Lung (tissue), 12 donors: Measurements from ENCODE around the gene THEM5. TPM values are rescaled to one million over a fixed set of nuclear protein-coding genes. Genes with fewer than 3 reads are reported as not detected.

Experiments
- ATAC-seq: fragments of 200-7000 bp; cut with Tn5 transposase; one replicate; pipeline ENCODE4 v1.9.1; 2020; ENCODE audit warnings: moderate number of reproducible peaks; ENCODE audit not compliant: insufficient read depth, low FRiP score
- DNase-seq, 3 donors: peaks; one replicate each; pipeline ENCODE4 v3.0.0-alpha.2; 2013 to 2017
- H3K27ac ChIP-seq, 2 donors: one replicate each; pipeline ENCODE4 v1.5.1; 2013; ENCODE audit warnings: mild to moderate bottlenecking in 2 of 2, moderate library complexity in 2 of 2, control low read depth in 1 of 2, inconsistent platforms in 1 of 2, low read depth in 1 of 2, low read length in 1 of 2
- H3K27me3 ChIP-seq, 3 donors: one replicate each; pipeline ENCODE4 v1.5.1; 2013; ENCODE audit warnings: low read length in 2 of 3; ENCODE audit not compliant: control insufficient read depth in 3 of 3, insufficient read depth in 3 of 3
- H3K36me3 ChIP-seq, 4 donors: one replicate each; pipeline ENCODE4 v1.5.1; 2013; ENCODE audit warnings: low read length in 4 of 4, mild to moderate bottlenecking in 1 of 4, moderate library complexity in 1 of 4; ENCODE audit not compliant: control insufficient read depth in 4 of 4, insufficient read depth in 4 of 4
- H3K4me1 ChIP-seq, 5 donors: one replicate each; pipeline ENCODE4 v1.5.1; 2013; ENCODE audit warnings: low read length in 5 of 5, mild to moderate bottlenecking in 2 of 5, moderate library complexity in 1 of 5; ENCODE audit not compliant: control insufficient read depth in 5 of 5, insufficient read depth in 5 of 5
- H3K4me3 ChIP-seq: one replicate; pipeline ENCODE4 v1.5.1; 2013; ENCODE audit warnings: mild to moderate bottlenecking, control low read depth, moderate library complexity
- H3K9ac ChIP-seq, 2 donors: one replicate each; pipeline ENCODE4 v1.5.1; 2013; ENCODE audit warnings: low read length in 2 of 2, control low read depth in 1 of 2; ENCODE audit not compliant: insufficient read depth in 1 of 2
- H3K9me3 ChIP-seq, 4 donors: one replicate each; pipeline ENCODE4 v1.5.1; 2013; ENCODE audit warnings: low read length in 3 of 4, mild to moderate bottlenecking in 1 of 4, moderate library complexity in 1 of 4; ENCODE audit not compliant: control insufficient read depth in 4 of 4, insufficient read depth in 3 of 4
- CTCF ChIP-seq: IDR thresholded peaks from 2 replicates; pipeline ENCODE4 v1.5.1; 2012; ENCODE audit warnings: mild to moderate bottlenecking; ENCODE audit errors: control extremely low read depth, extremely low read depth
- WGBS, 2 donors: extraction: QIAGEN DNeasy Blood & Tissue Kit; methylation state at CpG; one replicate each; pipeline ENCODE4 v1.1.7; 2013; 5-methylcytosine and 5-hydroxymethylcytosine counted together
- polyA plus RNA-seq, 2 donors: library from polyadenylated mRNA; stranded (reverse); fragments of 200-250 nt; gene quantifications; one replicate each; pipeline ENCODE4 v1.2.1, GENCODE V29; 2013
- total RNA-seq, 2 donors: library from RNA; depleted of rRNA in 1 of 2; stranded (reverse); fragments of >200 nt in 1 of 2; gene quantifications; one replicate each; pipeline ENCODE4 v1.2.1, GENCODE V29; 2014 to 2021
- donor health status: control.
- donor health status: control.
- donor health status: Bipolar disorder and iron deficiency.
- donor health status: healthy.
- donor health status: DM: yes; HTN: yes; CAD: no.

THEM5 gene
- total and polyA plus RNA-seq, 4 donors: not detected

GRCh38 chr1:151860504-151861187 is 7.1 kb upstream of the THEM5 start:
- ATAC-seq: no peak
- DNase-seq: no peak
- WGBS, 2 donors: 89 to 93% methylated on average over 7 of the region's 7 CpGs

GRCh38 chr1:151859891-151860293 is 6.4 kb upstream of the THEM5 start:
- no peak overlapping the region for H3K9ac ChIP-seq
- no peak overlapping the region for H3K4me3 ChIP-seq
- peaks cover 0 to 22% (median 0%) of the 10 kb centered on the region in 5 donors for H3K4me1 ChIP-seq
- H3K9me3 ChIP-seq: no peaks in the 10 kb centered on the region
- H3K27me3 ChIP-seq: peaks cover 0 to 4% (median 0%) of the 10 kb centered on the region in 3 donors
- no peak overlapping the region for H3K27ac ChIP-seq
- WGBS, 2 donors: 65 to 85% methylated on average over 6 of the region's 6 CpGs
- H3K36me3 ChIP-seq: no peaks in the 10 kb centered on the region
- DNase-seq (no peak), ATAC-seq (no peak)
- TF ChIP-seq CTCF: no peak

More at GRCh38 chr1:151860504-151861187, 7.1 kb upstream of the THEM5 start:
- H3K36me3 ChIP-seq: no peaks in the 10 kb centered on the region
- peaks cover 0 to 4% (median 0%) of the 10 kb centered on the region in 3 donors for H3K27me3 ChIP-seq
- peaks cover 0 to 16% (median 0%) of the 10 kb centered on the region in 5 donors for H3K4me1 ChIP-seq
- no peak overlapping the region for H3K27ac ChIP-seq
- H3K9ac ChIP-seq: no peak overlapping the region
- no peaks in the 10 kb centered on the region for H3K9me3 ChIP-seq
- no peak overlapping the region for H3K4me3 ChIP-seq
- no peak for TF ChIP-seq CTCF

- Histone ChIP-seq H3K36me3 (no peaks in the 10 kb centered on the region), H3K4me1 (peaks cover 0 to 17% (median 0%) of the 10 kb centered on the region in 5 donors), H3K27me3 (peaks cover 0 to 4% (median 0%) of the 10 kb centered on the region in 3 donors), H3K9ac (no peak overlapping the region), H3K27ac (no peak overlapping the region), H3K4me3 (no peak overlapping the region), H3K9me3 (no peaks in the 10 kb centered on the region)
- ATAC-seq (no peak), DNase-seq (no peak)
- no peak for TF ChIP-seq CTCF
- WGBS, 2 donors: 94 to 97% methylated on average over 6 of the region's 6 CpGs
Measured at GRCh38 chr1:151858886-151859665, 5.6 kb upstream of the THEM5 start.
